Posterior cingulate gyrus (tissue), 11 donors: ENCODE measurements around the gene USPL1.
A peak's percentile ranks its signal among the peaks of the same experiment; 100 is the strongest.

Experiments
- DNase-seq, 10 donors: peaks; one replicate each; pipeline versions ENCODE4 v3.0.0 to v3.0.0-alpha.2; 2020 to 2021; ENCODE audit warnings: mixed read lengths in 3 of 10
- intact Hi-C: fragments of 100-400 bp; cut with DNase I; formaldehyde crosslinking; loops from one replicate; pipeline ENCODE4 v1.15.1; 2023

USPL1 gene

GRCh38 chr13:30689752-30690151 lies 72.0 kb downstream of the USPL1 start:
- no peak for DNase-seq
- intact Hi-C loops = no loop called here

GRCh38 chr13:30690282-30691188 lies 72.8 kb downstream of the USPL1 start:
- peak in 1 of 10 donors; percentile 65 for DNase-seq
- intact Hi-C loops = no loop called here

GRCh38 chr13:30692113-30692512 lies 74.4 kb downstream of the USPL1 start:
- intact Hi-C loops = no loop called here
- no peak for DNase-seq

GRCh38 chr13:30696278-30697176 lies 78.8 kb downstream of the USPL1 start:
- intact Hi-C loops = loop anchor here (5.0 kb wide), 1 partner anchor 41 kb away; the partner anchor contains the start of gene ALOX5AP

GRCh38 chr13:30697177-30697953 lies 79.6 kb downstream of the USPL1 start:
- DNase-seq = no peak
- intact Hi-C loops = loop anchor here (5.0 kb wide), 1 partner anchor 40 kb away; the partner anchor contains the start of gene ALOX5AP

More at GRCh38 chr13:30696278-30697176, 78.8 kb downstream of the USPL1 start:
- peak in 3 of 10 donors; percentile 18 to 87 (median 19) for DNase-seq

- intact Hi-C loops = loop anchor here (5.0 kb wide), 1 partner anchor 39 kb away; the partner anchor contains the start of gene ALOX5AP
Observed at GRCh38 chr13:30697996-30698401, 80.3 kb downstream of the USPL1 start.

DNA sequence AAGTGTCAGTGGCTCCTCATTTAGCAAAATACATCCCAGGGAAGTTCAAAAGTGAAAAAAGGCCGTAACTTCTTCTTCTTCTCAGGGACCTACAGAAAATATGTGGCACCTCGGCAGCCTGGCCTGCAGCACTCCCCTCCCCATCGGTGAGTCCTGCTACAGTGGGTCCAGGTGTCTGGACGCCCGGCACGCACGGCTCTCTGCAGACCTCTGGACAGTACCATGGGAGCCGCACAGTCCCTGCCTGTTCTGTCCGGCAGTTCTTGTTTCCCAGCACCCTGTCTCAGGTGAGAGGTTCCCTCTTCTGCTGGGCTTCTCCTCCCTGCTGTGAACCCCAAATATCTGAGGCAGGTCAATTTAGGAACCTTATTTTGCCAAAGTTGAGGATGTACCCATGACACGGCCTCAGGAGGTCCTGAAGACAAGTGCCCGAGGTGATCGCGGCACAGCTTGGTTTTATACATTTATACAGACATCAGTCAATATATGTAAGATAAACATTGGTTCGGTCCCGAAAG lies 80.8 kb downstream of the USPL1 start:
- intact Hi-C loops = loop anchor here (5.0 kb wide), 1 partner anchor 39 kb away; the partner anchor contains the start of gene ALOX5AP
- no peak for DNase-seq

More at GRCh38 chr13:30697996-30698401, 80.3 kb downstream of the USPL1 start:
- no peak for DNase-seq

DNA sequence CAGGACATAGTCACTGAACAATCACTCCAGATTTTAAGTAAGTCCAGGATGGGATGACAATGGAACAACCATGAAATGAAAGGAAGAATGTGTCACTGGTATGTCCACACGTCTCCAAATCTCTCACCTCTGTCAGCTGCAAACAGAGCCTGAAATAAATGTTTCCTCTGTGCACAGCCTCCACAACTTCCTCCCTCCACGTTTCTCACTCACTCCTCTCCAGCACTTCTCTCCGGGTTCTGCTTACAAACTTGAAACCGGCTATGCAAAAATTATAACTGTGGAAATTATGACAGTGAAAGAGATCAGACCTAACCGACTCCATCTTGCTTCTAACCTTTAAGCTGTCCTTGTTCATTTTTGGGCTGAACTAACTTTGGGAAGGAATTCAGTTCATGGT lies 82.6 kb downstream of the USPL1 start:
- intact Hi-C loops = no loop called here

GRCh38 chr13:30702006-30702405 lies 84.3 kb downstream of the USPL1 start:
- intact Hi-C loops = no loop called here

More for the DNA sequence above, 82.6 kb downstream of the USPL1 start:
- no peak for DNase-seq

GRCh38 chr13:30704596-30704995 lies 86.9 kb downstream of the USPL1 start:
- DNase-seq = no peak
- intact Hi-C loops = no loop called here

More at GRCh38 chr13:30702006-30702405, 84.3 kb downstream of the USPL1 start:
- DNase-seq = no peak

GRCh38 chr13:30705680-30706079 lies 88.0 kb downstream of the USPL1 start:
- DNase-seq = no peak
- intact Hi-C loops = no loop called here

GRCh38 chr13:30708541-30708940 lies 90.8 kb downstream of the USPL1 start:
- no peak for DNase-seq
- intact Hi-C loops = no loop called here
